ENCODE data around the gene C5orf63. TPM values are rescaled to one million over a fixed set of nuclear protein-coding genes. Genes with fewer than 3 reads are reported as not detected.

C5orf63 gene
- total and polyA plus RNA-seq, 2 of the 8 experiments (the other 6 are each of a cell fraction or from before 2014, with no cell fraction given) = 0.67 to 0.71 TPM

- Histone ChIP-seq H4K8ac (ENCODE audit: extremely low read depth, insufficient read depth, low read length) (no peak overlapping the region), H3K23ac (ENCODE audit: insufficient read length) (no peak overlapping the region), H3K56ac (replicated peaks; ENCODE audit: insufficient read length, low read depth, low read length) (no peak overlapping the region), H2AK5ac (ENCODE audit: low read depth, low read length) (no peak overlapping the region), H3K23me2 (ENCODE audit: low read depth, low read length) (no peaks in the 10 kb centered on the region), H3K4me2 (ENCODE audit: insufficient read depth in 1 of 2, low read depth in 2 of 2, low read length in 2 of 2) (no peak overlapping the region), H3K9ac (replicated peaks in 1 of 4; ENCODE audit: extremely low read depth in 1 of 4, low read depth in 3 of 4, low read length in 3 of 4) (no peak overlapping the region), H2BK15ac (ENCODE audit: low read length) (no peak overlapping the region), H3K4ac (replicated peaks; ENCODE audit: insufficient read length, low read depth, low read length) (no peak overlapping the region), H3K36me3 (ENCODE audit: control insufficient read depth in 2 of 4, insufficient read depth in 4 of 4, low read length in 3 of 4) (no peaks in the 10 kb centered on the region), H3K79me2 (ENCODE audit: control insufficient read depth in 1 of 2, insufficient read depth in 2 of 2, low read length in 2 of 2) (peaks cover 0 to 8% of the 10 kb centered on the region in 2 experiments; a peak in 1 of 4 replicates), H3K27me3 (replicated peaks in 1 of 4; ENCODE audit: control insufficient read depth in 3 of 4, extremely low read depth in 1 of 4, insufficient read depth in 3 of 4, low read length in 3 of 4) (no peaks in the 10 kb centered on the region), H3K79me1 (ENCODE audit: low read depth, low read length) (no peaks in the 10 kb centered on the region; the same call in 1 of the 2 replicates), H3K4me1 (replicated peaks in 1 of 4; ENCODE audit: control insufficient read depth in 3 of 4, insufficient read depth in 4 of 4, low read length in 3 of 4) (no peaks in the 10 kb centered on the region; a peak in 1 of 7 replicates), H4K5ac (ENCODE audit: insufficient read length, low read depth, low read length) (no peak overlapping the region), H3K4me3 (ENCODE audit: extremely low read depth in 1 of 4, insufficient read depth in 2 of 4, low read depth in 3 of 4, low read length in 4 of 4) (no peak overlapping the region), H3K9me3 (ENCODE audit: insufficient read depth in 2 of 2, low read depth in 1 of 2, low read length in 1 of 2) (no peaks in the 10 kb centered on the region), H3K14ac (ENCODE audit: insufficient read length) (no peak overlapping the region), H2BK20ac (ENCODE audit: low read length) (no peak overlapping the region), H2BK12ac (ENCODE audit: low read depth, low read length) (no peak overlapping the region), H3K27ac (ENCODE audit: low read depth, low read length) (no peak overlapping the region), H4K91ac (replicated peaks; ENCODE audit: insufficient read length, low read length) (no peak overlapping the region), H2BK5ac (ENCODE audit: low read depth, low read length) (no peak overlapping the region), H4K20me1 (replicated peaks in 1 of 2; ENCODE audit: control insufficient read depth in 1 of 2, insufficient read depth in 2 of 2, low read length in 2 of 2) (no peaks in the 10 kb centered on the region), H2BK120ac (replicated peaks; ENCODE audit: low read depth, low read length) (no peak overlapping the region), H2AFZ (ENCODE audit: low read length) (no peak overlapping the region), H3K18ac (ENCODE audit: extremely low read depth, low read length) (no peak overlapping the region)
- FAIRE-seq (no peak), DNase-seq (ENCODE audit: low read depth in 1 of 2, low spot score in 2 of 2) (no peak)
- CTCF ChIA-PET (ENCODE audit: partially characterized antibody) = no interaction called here
- 93% methylated on average over 2 of the region's 2 CpGs; no CpG with 5 or more reads in 1 of the 2 experiments for WGBS, 2 experiments (ENCODE audit: extremely low coverage in 1 of 2, insufficient coverage in 1 of 2, insufficient read length in 1 of 2, insufficient replicate concordance in 2 of 2, low coverage in 1 of 2, low lambda C conversion rate in 2 of 2, missing lambda C conversion rate in 1 of 2)
- POLR2A ChIA-PET (ENCODE audit: partially characterized antibody) = no interaction called here
- TF ChIP-seq NANOG (IDR thresholded peaks at IDR 0.05; ENCODE audit: insufficient read depth, low read depth, low read length, poor library complexity, severe bottlenecking) = no peak
- no peak for TF ChIP-seq SP4 (IDR thresholded peaks at IDR 0.05; ENCODE audit: low read length)
- TF ChIP-seq MAX (IDR thresholded peaks at IDR 0.05) = no peak
- no peak for TF ChIP-seq ASH2L (IDR thresholded peaks at IDR 0.05; ENCODE audit: low read length)
- no peak for TF ChIP-seq MAFK (IDR thresholded peaks at IDR 0.05; ENCODE audit: low read depth, low read length)
- TF ChIP-seq FOSL1 (IDR thresholded peaks at IDR 0.05; ENCODE audit: insufficient read depth, low read depth, low read length) = no peak
- TF ChIP-seq SIRT6 (IDR thresholded peaks at IDR 0.05; ENCODE audit: low read length) = no peak
- no peak for TF ChIP-seq RAD21 (IDR thresholded peaks at IDR 0.05 in 1 of 2, conservative IDR thresholded peaks at IDR 0.05 in 1 of 2; ENCODE audit: low read depth in 2 of 2, low read length in 2 of 2)
- TF ChIP-seq TAF7 (optimal IDR thresholded peaks at IDR 0.05; ENCODE audit: borderline replicate concordance, low read depth, low read length) = no peak
- no peak for TF ChIP-seq HDAC2 (IDR thresholded peaks at IDR 0.05; ENCODE audit: borderline replicate concordance in 1 of 2, low read depth in 2 of 2, low read length in 2 of 2)
- no peak for TF ChIP-seq E2F6 (IDR thresholded peaks at IDR 0.05)
- no peak for TF ChIP-seq EP300 (IDR thresholded peaks at IDR 0.05; ENCODE audit: borderline replicate concordance in 1 of 2, low read depth in 2 of 2, low read length in 2 of 2)
- no peak for TF ChIP-seq SP1 (IDR thresholded peaks at IDR 0.05; ENCODE audit: low read depth, low read length)
These were observed 62.9 kb downstream of the C5orf63 start for GRCh38 chr5:127010362-127010761.

All from H1 (cell line).